ENCODE data around the gene TNRC18. TPM values are rescaled to one million over a fixed set of nuclear protein-coding genes. Genes with fewer than 3 reads are reported as not detected.

TNRC18 gene
- polyA plus RNA-seq, 1 of the 3 experiments (the other 2 are of a cell fraction): 34.4 TPM

DNA sequence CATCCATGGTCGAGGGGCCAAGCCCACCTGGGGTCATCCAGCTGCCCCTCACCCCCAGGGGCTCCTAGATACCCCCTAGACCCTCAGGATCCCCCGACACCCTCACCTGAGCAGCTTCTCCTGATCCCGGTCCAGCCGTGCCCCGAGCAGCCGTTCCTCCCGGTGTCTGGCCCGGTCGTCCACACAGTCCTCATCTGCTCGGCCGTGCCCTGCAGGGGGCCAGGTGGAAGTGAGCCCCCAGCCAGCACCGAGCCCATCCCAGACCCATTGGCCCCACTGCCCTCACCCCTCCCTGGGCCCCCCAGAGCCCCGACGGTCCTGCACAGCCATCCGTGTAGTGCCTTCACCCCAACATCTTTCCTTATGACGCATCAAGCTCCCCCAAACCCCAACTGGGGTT, 45.8 kb downstream of the TNRC18 start (continued):
- TF ChIP-seq TAF1 (IDR thresholded peaks at IDR 0.05; ENCODE audit: borderline replicate concordance, low read depth, low read length) (no peak), FOXM1 (IDR thresholded peaks at IDR 0.05; ENCODE audit: low read depth) (no peak), RCOR1 (IDR thresholded peaks at IDR 0.05; ENCODE audit: low read length) (no peak)

GRCh38 chr7:5377279-5377678, 46.4 kb downstream of the TNRC18 start:
- no peaks in the 10 kb centered on the region for H3K9me2 ChIP-seq
- ChIA-PET POLR2A (no interaction called here), CTCF (interaction anchor here (4.6 kb wide), 1 partner anchor 12 kb away, joined by 40 read pairs; no protein-coding TSS in a partner anchor)
- peaks cover 96% of the 10 kb centered on the region for H3K79me2 ChIP-seq (ENCODE audit: insufficient read depth)
- H3K27me3 ChIP-seq (ENCODE audit: insufficient read depth): no peaks in the 10 kb centered on the region
- H3K9ac ChIP-seq: no peak overlapping the region
- no peak for TF ChIP-seq REST (IDR thresholded peaks at IDR 0.05; ENCODE audit: low read depth, low read length)
- no peak for TF ChIP-seq TEAD4 (IDR thresholded peaks at IDR 0.05; ENCODE audit: borderline replicate concordance, insufficient read depth)
- no peak for TF ChIP-seq MXI1 (IDR thresholded peaks at IDR 0.05; ENCODE audit: low read depth, low read length)
- no peak for TF ChIP-seq FOXM1 (IDR thresholded peaks at IDR 0.05; ENCODE audit: low read depth)
- TF ChIP-seq RFX5 (IDR thresholded peaks at IDR 0.05; ENCODE audit: low read length): no peak
- no peak for TF ChIP-seq JUND (IDR thresholded peaks at IDR 0.05)
- no peak for TF ChIP-seq RCOR1 (IDR thresholded peaks at IDR 0.05; ENCODE audit: low read length)
- TF ChIP-seq NRF1 (IDR thresholded peaks at IDR 0.05; ENCODE audit: low read depth, low read length): no peak
- TF ChIP-seq TAF1 (IDR thresholded peaks at IDR 0.05; ENCODE audit: borderline replicate concordance, low read depth, low read length): no peak
- no peak for TF ChIP-seq GABPA (IDR thresholded peaks at IDR 0.05; ENCODE audit: low read depth)
- TF ChIP-seq EZH2phosphoT487 (IDR thresholded peaks at IDR 0.05; ENCODE audit: borderline replicate concordance, low read depth): no peak
- no peak for TF ChIP-seq ELF1 (IDR thresholded peaks at IDR 0.05)
- no peak for TF ChIP-seq USF2 (IDR thresholded peaks at IDR 0.05; ENCODE audit: borderline replicate concordance, low read depth, low read length)
- TF ChIP-seq MAX (IDR thresholded peaks at IDR 0.05; ENCODE audit: low read depth): no peak
- no peak for TF ChIP-seq EP300 (IDR thresholded peaks at IDR 0.05; ENCODE audit: borderline replicate concordance in 1 of 2, low read depth in 1 of 2, low read length in 1 of 2)
- TF ChIP-seq MEF2A (IDR thresholded peaks at IDR 0.05; ENCODE audit: borderline replicate concordance, low read depth): no peak
- TF ChIP-seq CTCF (IDR thresholded peaks at IDR 0.05): no peak
- H3K4me3 ChIP-seq (ENCODE audit: low read depth in 2 of 2, low read length in 1 of 2): no peak overlapping the region
- WGBS (ENCODE audit: low lambda C conversion rate): 96% methylated on average over 20 of the region's 20 CpGs
- no peak overlapping the region for H2AFZ ChIP-seq (ENCODE audit: low read depth)
- H3K9me3 ChIP-seq: no peaks in the 10 kb centered on the region
- DNase-seq: no peak
- peaks cover 2 to 4% of the 10 kb centered on the region in 2 experiments; a peak in 2 of 4 replicates for H3K4me1 ChIP-seq (ENCODE audit: control insufficient read depth in 1 of 2, insufficient read depth in 2 of 2, low read depth in 1 of 2, low read length in 1 of 2)
- H3F3A ChIP-seq (replicated peaks; ENCODE audit: insufficient read depth): no peaks in the 10 kb centered on the region
- H3K36me3 ChIP-seq (replicated peaks in 1 of 2; ENCODE audit: control insufficient read depth in 1 of 2, insufficient read depth in 2 of 2, low read length in 1 of 2): peaks cover 19 to 31% of the 10 kb centered on the region in 2 experiments
- no peak overlapping the region for H3K4me2 ChIP-seq
- H4K20me1 ChIP-seq (ENCODE audit: insufficient read depth): peaks cover 87% of the 10 kb centered on the region
- H3K27ac ChIP-seq (ENCODE audit: low read depth in 2 of 2, low read length in 1 of 2): no peak overlapping the region

All from SK-N-SH (cell line).